MCF 10A (cell line): ENCODE results near the gene IGLON5. TPM values are rescaled to one million over a fixed set of nuclear protein-coding genes. Genes with fewer than 3 reads are reported as not detected.

Experiments used
- BruUV-seq: library from RNA; stranded (reverse); fragments of 400-500 nt; replicated peaks from 2 replicates; lab custom pipeline; 2021; lab: Mats Ljungman, UMichigan
- CTCF ChIA-PET: fragments of 300-600 bp; sonication (Branson Sonifier 250); formaldehyde crosslinking; extraction: SDS; loops from one replicate; lab custom pipeline; 2021; ENCODE audit warnings: antibody characterized with exemption, inconsistent platforms; lab: Yijun Ruan, JAX
- POLR2A ChIA-PET: fragments of 300-600, 350-650 bp; sonication (Branson Sonifier 250); formaldehyde crosslinking; extraction: SDS; loops from one replicate; lab custom pipeline; 2020; ENCODE audit warnings: antibody characterized with exemption, inconsistent platforms; lab: Yijun Ruan, JAX
- DNase-seq: peaks from one replicate; pipeline ENCODE4 v3.0.0-alpha.2; 2018; ENCODE audit not compliant: unreplicated experiment
- H3K27ac Mint-ChIP-seq: one replicate; pipeline ENCODE4 v1.8.0; 2022; ENCODE audit warnings: mild to moderate bottlenecking, low read depth, mixed read lengths; ENCODE audit not compliant: unreplicated experiment
- H3K27me3 Mint-ChIP-seq: one replicate; pipeline ENCODE4 v1.8.0; 2022; ENCODE audit warnings: mixed read lengths; ENCODE audit not compliant: insufficient read depth, unreplicated experiment
- H3K36me3 Mint-ChIP-seq: one replicate; pipeline ENCODE4 v1.8.0; 2022; ENCODE audit warnings: mild to moderate bottlenecking, moderate library complexity, mixed read lengths; ENCODE audit not compliant: insufficient read depth, unreplicated experiment
- H3K4me1 Mint-ChIP-seq: one replicate; pipeline ENCODE4 v1.8.0; 2022; ENCODE audit warnings: mixed read lengths; ENCODE audit not compliant: insufficient read depth, unreplicated experiment
- H3K4me3 Mint-ChIP-seq: one replicate; pipeline ENCODE4 v1.8.0; 2022; ENCODE audit warnings: mild to moderate bottlenecking, moderate library complexity, mixed read lengths; ENCODE audit not compliant: unreplicated experiment
- H3K9me3 Mint-ChIP-seq: one replicate; pipeline ENCODE4 v1.8.0; 2022; ENCODE audit warnings: mixed read lengths; ENCODE audit not compliant: unreplicated experiment
- CTCF ChIP-seq: fragments of 200-600 bp; IDR thresholded peaks from one replicate; pipeline ENCODE4 v1.8.0; 2022; ENCODE audit warnings: antibody characterized with exemption, mild to moderate bottlenecking; ENCODE audit not compliant: unreplicated experiment
- intact Hi-C: fragments of 100-400 bp; cut with micrococcal nuclease; formaldehyde crosslinking; loops from 2 replicates; pipeline ENCODE4 v1.14.1; 2022
- total RNA-seq: library from RNA; stranded (reverse); gene quantifications from 2 replicates; pipeline ENCODE4 v1.2.3, GENCODE V29; 2022

Gene IGLON5
- total RNA-seq, 1 experiment from 2014 or later: not detected

- H3K4me1 Mint-ChIP-seq: peaks cover 11% of the 10 kb centered on the region
- no TSS peak for BruUV-seq
- peak overlapping the region; percentile 33 for H3K27ac Mint-ChIP-seq
- no peaks in the 10 kb centered on the region for H3K36me3 Mint-ChIP-seq
- CTCF ChIA-PET: interaction anchor here (0.7 to 2.6 kb wide), 8 partner anchors 20 to 324 kb away, joined by 3 to 18 read pairs (median 6); partner anchors contain the start of gene ETFB
- TF ChIP-seq CTCF: no peak
- no peak for DNase-seq
- POLR2A ChIA-PET: interaction anchor here (0.6 to 3.1 kb wide), 10 partner anchors 11 to 931 kb away, joined by 3 to 20 read pairs (median 4); partner anchors contain the start of genes ETFB, SIGLEC10 and ZNF175
- H3K9me3 Mint-ChIP-seq: peaks cover 11% of the 10 kb centered on the region
- intact Hi-C loops: loop anchor here (1.0 to 2.0 kb wide), 5 partner anchors 27 to 444 kb away; partner anchors contain the start of gene ETFB
- peak overlapping the region; percentile 76 for H3K4me3 Mint-ChIP-seq
- no peaks in the 10 kb centered on the region for H3K27me3 Mint-ChIP-seq
Measured at GRCh38 chr19:51339313-51339686, 27.9 kb downstream of the IGLON5 start.

- no TSS peak for BruUV-seq
- H3K36me3 Mint-ChIP-seq: no peaks in the 10 kb centered on the region
- CTCF ChIA-PET: interaction anchor here (0.7 to 2.6 kb wide), 10 partner anchors 17 to 324 kb away, joined by 3 to 18 read pairs (median 5); partner anchors contain the start of gene ETFB
- peak overlapping the region; percentile 33 for H3K27ac Mint-ChIP-seq
- no peaks in the 10 kb centered on the region for H3K27me3 Mint-ChIP-seq
- TF ChIP-seq CTCF: peak; percentile 18
- DNase-seq: peak; percentile 98
- H3K9me3 Mint-ChIP-seq: peaks cover 5% of the 10 kb centered on the region
- peaks cover 11% of the 10 kb centered on the region for H3K4me1 Mint-ChIP-seq
- POLR2A ChIA-PET: interaction anchor here (0.6 to 3.1 kb wide), 13 partner anchors 10 to 932 kb away, joined by 3 to 20 read pairs (median 4); partner anchors contain the start of genes ETFB, SIGLEC10 and ZNF175
- intact Hi-C loops: loop anchor here (1.0 to 2.0 kb wide), 5 partner anchors 26 to 443 kb away; partner anchors contain the start of gene ETFB
- peak overlapping the region; percentile 76 for H3K4me3 Mint-ChIP-seq
Measured at GRCh38 chr19:51339687-51340656, 28.5 kb downstream of the IGLON5 start.

- POLR2A ChIA-PET: interaction anchor here (0.6 to 3.1 kb wide), 4 partner anchors 18 to 254 kb away, joined by 3 to 20 read pairs (median 6); no protein-coding TSS in a partner anchor
- Mint-ChIP-seq H3K27ac (no peak overlapping the region), H3K27me3 (no peaks in the 10 kb centered on the region), H3K9me3 (no peaks in the 10 kb centered on the region), H3K4me1 (peaks cover 11% of the 10 kb centered on the region), H3K4me3 (peak overlapping the region; percentile 76), H3K36me3 (no peaks in the 10 kb centered on the region)
- intact Hi-C loops: no loop called here
- DNase-seq: no peak
- no peak for TF ChIP-seq CTCF
- no TSS peak for BruUV-seq
- CTCF ChIA-PET: interaction anchor here (0.8 to 2.6 kb wide), 4 partner anchors 16 to 342 kb away, joined by 3 to 18 read pairs (median 3); partner anchors contain the start of gene ETFB
Measured at GRCh38 chr19:51341066-51341465, 29.6 kb downstream of the IGLON5 start.
